NB4 (cell line): ENCODE data around the gene C11orf16.

Source experiments
- MYC ChIP-seq: IDR thresholded peaks from 2 replicates; pipeline ENCODE4 v1.6.1; 2011; ENCODE audit warnings: low read depth, low read length
- POLR2A ChIP-seq: IDR thresholded peaks from 2 replicates; pipeline ENCODE4 v1.6.1; 2011; ENCODE audit warnings: mild to moderate bottlenecking; ENCODE audit not compliant: insufficient read length; ENCODE audit errors: extremely low read depth
- TF ChIP-seq, protein P1 (sequence below): IDR thresholded peaks from one replicate; pipeline ENCODE4 v1.5.1; 2012; ENCODE audit warnings: low read depth, low read length

GRCh38 chr11:8928981-8929615 is 3.6 kb downstream of the C11orf16 start:
- TF ChIP-seq, protein P1, sequence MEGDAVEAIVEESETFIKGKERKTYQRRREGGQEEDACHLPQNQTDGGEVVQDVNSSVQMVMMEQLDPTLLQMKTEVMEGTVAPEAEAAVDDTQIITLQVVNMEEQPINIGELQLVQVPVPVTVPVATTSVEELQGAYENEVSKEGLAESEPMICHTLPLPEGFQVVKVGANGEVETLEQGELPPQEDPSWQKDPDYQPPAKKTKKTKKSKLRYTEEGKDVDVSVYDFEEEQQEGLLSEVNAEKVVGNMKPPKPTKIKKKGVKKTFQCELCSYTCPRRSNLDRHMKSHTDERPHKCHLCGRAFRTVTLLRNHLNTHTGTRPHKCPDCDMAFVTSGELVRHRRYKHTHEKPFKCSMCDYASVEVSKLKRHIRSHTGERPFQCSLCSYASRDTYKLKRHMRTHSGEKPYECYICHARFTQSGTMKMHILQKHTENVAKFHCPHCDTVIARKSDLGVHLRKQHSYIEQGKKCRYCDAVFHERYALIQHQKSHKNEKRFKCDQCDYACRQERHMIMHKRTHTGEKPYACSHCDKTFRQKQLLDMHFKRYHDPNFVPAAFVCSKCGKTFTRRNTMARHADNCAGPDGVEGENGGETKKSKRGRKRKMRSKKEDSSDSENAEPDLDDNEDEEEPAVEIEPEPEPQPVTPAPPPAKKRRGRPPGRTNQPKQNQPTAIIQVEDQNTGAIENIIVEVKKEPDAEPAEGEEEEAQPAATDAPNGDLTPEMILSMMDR, result no peak
- no peak for TF ChIP-seq POLR2A
- TF ChIP-seq MYC, result no peak
